Measurements from ENCODE around the gene SENP8. TPM values are rescaled to one million over a fixed set of nuclear protein-coding genes. Genes with fewer than 3 reads are reported as not detected.

SENP8 gene
- total RNA-seq, 2 donors from 2014 or later = 2.3 to 4.2 TPM

DNA sequence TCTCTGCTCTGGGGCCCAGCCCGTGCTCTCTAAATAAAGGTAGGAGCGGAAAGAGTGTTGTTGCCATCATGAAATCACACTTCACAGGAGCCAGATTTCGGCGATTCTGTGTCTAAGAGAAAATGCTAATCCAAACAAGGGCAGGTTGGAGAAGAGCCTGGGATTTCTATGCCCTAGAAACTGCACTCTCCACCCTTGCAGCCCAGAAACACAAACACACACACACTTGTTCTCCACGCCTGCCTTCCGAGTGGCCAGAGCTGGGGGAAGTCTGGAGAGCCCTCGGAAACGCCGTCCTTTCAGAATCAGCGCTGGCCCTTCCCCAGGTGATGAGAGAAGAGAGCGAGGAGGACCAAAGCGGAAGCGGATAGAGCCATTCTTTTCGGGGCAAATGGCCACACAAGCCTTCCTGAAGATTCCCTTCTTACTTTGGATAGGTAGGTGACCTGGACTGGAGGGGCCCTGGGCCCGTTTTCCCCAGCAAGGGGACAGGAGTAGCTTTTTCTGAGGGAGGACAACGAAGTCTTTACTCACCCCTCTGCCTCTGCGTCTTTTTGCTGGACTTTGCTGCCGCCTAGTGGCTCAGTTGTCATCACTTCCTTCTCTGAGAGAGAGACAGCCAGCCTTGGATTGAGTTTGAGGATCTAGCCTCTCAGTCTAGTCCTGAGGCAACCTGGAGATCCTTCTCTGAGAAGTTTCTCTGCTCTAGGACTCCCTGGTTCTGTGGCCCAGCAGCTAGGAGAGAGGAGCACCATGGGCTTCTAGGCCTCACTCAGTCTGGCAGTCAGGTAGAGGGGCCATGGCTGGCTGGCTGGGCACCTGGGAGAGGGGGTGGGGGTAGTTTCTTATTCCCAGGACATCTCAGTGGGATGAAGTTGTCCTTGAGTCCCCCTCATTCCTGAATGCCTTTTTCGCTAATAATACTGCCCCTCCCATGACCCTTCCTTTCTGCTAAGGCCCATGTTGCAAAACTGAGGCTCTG, 37.7 kb downstream of the SENP8 start:
- peak overlapping the region; percentile 42 for H3K4me3 ChIP-seq
- no peaks in the 10 kb centered on the region for H3K4me1 ChIP-seq
- no peaks in the 10 kb centered on the region for H3K27me3 ChIP-seq
- H3K36me3 ChIP-seq = no peaks in the 10 kb centered on the region
- H3K27ac ChIP-seq = peak overlapping the region; percentile 69
- H3K9me3 ChIP-seq = no peaks in the 10 kb centered on the region
- peak; percentile 95 for DNase-seq
- TF ChIP-seq, protein P1, sequence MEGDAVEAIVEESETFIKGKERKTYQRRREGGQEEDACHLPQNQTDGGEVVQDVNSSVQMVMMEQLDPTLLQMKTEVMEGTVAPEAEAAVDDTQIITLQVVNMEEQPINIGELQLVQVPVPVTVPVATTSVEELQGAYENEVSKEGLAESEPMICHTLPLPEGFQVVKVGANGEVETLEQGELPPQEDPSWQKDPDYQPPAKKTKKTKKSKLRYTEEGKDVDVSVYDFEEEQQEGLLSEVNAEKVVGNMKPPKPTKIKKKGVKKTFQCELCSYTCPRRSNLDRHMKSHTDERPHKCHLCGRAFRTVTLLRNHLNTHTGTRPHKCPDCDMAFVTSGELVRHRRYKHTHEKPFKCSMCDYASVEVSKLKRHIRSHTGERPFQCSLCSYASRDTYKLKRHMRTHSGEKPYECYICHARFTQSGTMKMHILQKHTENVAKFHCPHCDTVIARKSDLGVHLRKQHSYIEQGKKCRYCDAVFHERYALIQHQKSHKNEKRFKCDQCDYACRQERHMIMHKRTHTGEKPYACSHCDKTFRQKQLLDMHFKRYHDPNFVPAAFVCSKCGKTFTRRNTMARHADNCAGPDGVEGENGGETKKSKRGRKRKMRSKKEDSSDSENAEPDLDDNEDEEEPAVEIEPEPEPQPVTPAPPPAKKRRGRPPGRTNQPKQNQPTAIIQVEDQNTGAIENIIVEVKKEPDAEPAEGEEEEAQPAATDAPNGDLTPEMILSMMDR (IDR thresholded peaks at IDR 0.05) = peak; percentile 74
- peak overlapping the region; percentile 64 to 93 for H3K9ac ChIP-seq (ENCODE audit: low read depth in 2 of 2, low read length in 2 of 2)
- intact Hi-C loops (cut with DNase I) = loop anchor here (5.0 kb wide), 1 partner anchor 404 kb away; no protein-coding TSS in a partner anchor

DNA sequence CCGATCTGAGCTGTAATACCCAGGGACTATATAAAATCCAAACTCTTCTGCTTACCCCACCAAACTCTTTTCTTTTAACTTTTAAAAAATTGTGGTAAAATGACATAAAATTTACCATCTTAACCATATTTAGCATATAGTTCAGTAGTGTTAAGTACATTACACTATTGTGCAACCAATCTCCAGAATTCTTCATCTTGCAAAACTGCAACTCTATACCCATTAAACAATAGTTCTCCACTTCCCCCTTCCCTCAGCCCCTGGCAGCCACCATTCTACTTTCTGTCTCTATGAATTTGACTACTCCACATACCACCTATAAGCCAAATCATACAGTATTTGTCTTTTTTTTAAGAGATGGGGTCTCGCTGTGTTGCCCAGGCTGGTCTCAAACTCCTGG, 38.7 kb downstream of the SENP8 start:
- H3K27ac ChIP-seq = no peak overlapping the region
- TF ChIP-seq, protein P1 (IDR thresholded peaks at IDR 0.05) = no peak
- H3K4me1 ChIP-seq = no peaks in the 10 kb centered on the region
- DNase-seq = no peak
- H3K9ac ChIP-seq (ENCODE audit: low read depth in 2 of 2, low read length in 2 of 2) = no peak overlapping the region
- H3K27me3 ChIP-seq = no peaks in the 10 kb centered on the region
- no peaks in the 10 kb centered on the region for H3K36me3 ChIP-seq
- intact Hi-C loops (cut with DNase I) = loop anchor here (5.0 kb wide), 1 partner anchor 405 kb away; no protein-coding TSS in a partner anchor
- H3K4me3 ChIP-seq = no peak overlapping the region
- H3K9me3 ChIP-seq = no peaks in the 10 kb centered on the region

DNA sequence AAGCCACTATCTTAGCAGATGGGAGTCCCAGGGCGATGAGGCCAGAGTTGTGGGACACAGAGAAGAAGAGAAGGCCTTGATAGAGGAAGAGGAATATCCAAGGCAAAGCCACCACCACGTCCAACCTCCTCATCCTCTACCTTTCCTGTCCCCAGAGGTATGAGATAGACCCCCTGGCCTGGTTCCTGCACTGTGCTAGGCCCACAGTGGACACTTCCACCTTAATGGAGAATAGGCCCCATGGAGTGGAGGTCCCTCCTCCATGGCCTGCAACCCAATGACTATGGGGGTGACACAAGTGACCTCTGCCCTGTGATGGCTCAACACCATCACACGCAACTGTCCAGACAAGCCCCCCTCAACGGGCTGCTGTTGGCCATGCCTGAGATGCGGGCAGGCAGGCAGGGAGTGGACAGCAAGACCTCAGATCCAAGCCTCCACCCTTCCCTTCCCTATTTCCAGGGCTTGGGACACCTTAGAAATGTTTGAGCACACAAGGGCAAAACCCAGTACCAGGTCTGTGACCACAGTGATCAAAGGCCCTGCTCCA, 42.6 kb downstream of the SENP8 start:
- intact Hi-C loops (cut with DNase I) = no loop called here
- H3K4me3 ChIP-seq = no peak overlapping the region
- H3K27ac ChIP-seq = no peak overlapping the region
- TF ChIP-seq, protein P1 (IDR thresholded peaks at IDR 0.05) = no peak
- H3K9ac ChIP-seq (ENCODE audit: low read depth in 2 of 2, low read length in 2 of 2) = no peak overlapping the region
- H3K36me3 ChIP-seq = no peaks in the 10 kb centered on the region
- no peaks in the 10 kb centered on the region for H3K4me1 ChIP-seq
- H3K27me3 ChIP-seq = no peaks in the 10 kb centered on the region
- no peaks in the 10 kb centered on the region for H3K9me3 ChIP-seq
- no peak for DNase-seq

DNA sequence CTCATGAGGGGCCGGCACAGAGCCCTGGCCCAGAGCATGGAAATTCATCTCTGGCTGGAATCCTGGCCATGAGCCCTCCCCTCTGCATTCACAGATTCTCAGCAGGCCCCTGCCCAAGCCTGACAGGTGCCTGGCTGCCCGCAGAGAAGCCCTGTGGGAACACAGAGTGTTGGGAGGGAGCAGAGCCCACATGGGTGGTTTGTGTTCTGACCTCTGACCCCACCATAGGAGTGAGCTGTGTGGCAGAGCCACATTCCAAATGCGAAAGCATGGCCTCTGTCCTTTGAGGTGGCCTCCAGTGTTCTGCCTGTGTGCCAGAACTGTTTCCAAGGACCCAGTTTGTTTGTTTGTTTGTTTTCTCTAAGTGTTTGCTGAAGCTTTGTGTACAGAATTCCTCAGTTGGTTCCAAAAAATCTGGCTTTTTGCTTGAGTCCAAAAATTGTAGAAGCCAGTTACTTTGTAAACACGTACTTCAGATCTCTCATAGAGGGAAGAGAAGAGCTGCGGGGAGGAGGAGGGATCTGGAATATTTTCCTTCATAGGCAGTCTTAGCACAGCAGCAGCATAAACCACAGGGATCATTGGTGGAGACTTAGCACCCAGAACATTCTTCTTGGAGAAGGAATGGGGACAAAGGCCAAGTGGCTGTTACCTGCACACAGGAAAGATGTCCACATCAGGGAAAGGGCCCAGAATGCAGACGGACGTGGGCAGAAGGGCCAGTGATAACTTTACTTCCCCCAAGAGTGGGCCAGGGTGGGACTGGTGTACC, 43.3 kb downstream of the SENP8 start:
- DNase-seq = no peak
- H3K9ac ChIP-seq (ENCODE audit: low read depth in 2 of 2, low read length in 2 of 2) = no peak overlapping the region
- intact Hi-C loops (cut with DNase I) = no loop called here
- no peaks in the 10 kb centered on the region for H3K27me3 ChIP-seq
- TF ChIP-seq, protein P1 (IDR thresholded peaks at IDR 0.05) = no peak
- no peaks in the 10 kb centered on the region for H3K4me1 ChIP-seq
- no peak overlapping the region for H3K27ac ChIP-seq
- H3K4me3 ChIP-seq = no peak overlapping the region
- no peaks in the 10 kb centered on the region for H3K9me3 ChIP-seq
- no peaks in the 10 kb centered on the region for H3K36me3 ChIP-seq

DNA sequence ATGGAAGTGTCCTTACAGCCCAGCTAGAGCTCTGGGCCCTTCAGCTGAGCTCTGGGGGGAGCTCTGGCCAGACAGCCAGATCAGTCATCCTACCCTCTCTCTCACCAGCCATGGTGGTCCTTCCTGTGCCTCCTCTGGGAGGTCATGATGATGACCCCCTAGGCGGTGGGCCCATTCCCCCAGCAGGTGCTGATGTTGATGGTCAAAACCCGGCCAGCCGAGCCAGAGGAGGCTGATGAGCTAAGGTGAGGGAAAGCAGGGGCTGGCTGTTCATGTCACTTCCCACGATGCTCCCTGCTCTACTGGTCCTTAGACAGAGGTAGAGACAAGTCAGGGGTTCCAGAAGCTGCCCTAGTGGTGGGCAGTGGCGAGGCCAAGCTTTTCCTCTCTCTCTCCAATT, 44.4 kb downstream of the SENP8 start:
- intact Hi-C loops (cut with DNase I) = no loop called here
- no peaks in the 10 kb centered on the region for H3K36me3 ChIP-seq
- TF ChIP-seq, protein P1 (IDR thresholded peaks at IDR 0.05) = no peak

More for the DNA sequence above, 44.4 kb downstream of the SENP8 start:
- Histone ChIP-seq H3K9ac (ENCODE audit: low read depth in 2 of 2, low read length in 2 of 2) (no peak overlapping the region), H3K9me3 (no peaks in the 10 kb centered on the region), H3K4me1 (no peaks in the 10 kb centered on the region), H3K27me3 (no peaks in the 10 kb centered on the region), H3K27ac (no peak overlapping the region), H3K4me3 (no peak overlapping the region)
- no peak for DNase-seq
